ENCODE measurements around the gene GAL3ST2.
"Not testable (repeated sequence)": the region's sequence is repeated elsewhere in the genome, so short reads cannot be mapped to it uniquely, and the experiment has no call there.

Gene GAL3ST2

GRCh38 chr2:241745276-241745675 is 31.3 kb upstream of the GAL3ST2 start:
- in situ Hi-C loops (cut with MboI; ENCODE audit: low sequenced_read_pairs), result no loop called here

- in situ Hi-C loops (cut with MboI; ENCODE audit: low sequenced_read_pairs), result no loop called here
These were observed 30.5 kb upstream of the GAL3ST2 start for GRCh38 chr2:241746084-241746483.

- in situ Hi-C loops (cut with MboI; ENCODE audit: low sequenced_read_pairs), result no loop called here
These were observed 28.0 kb upstream of the GAL3ST2 start for GRCh38 chr2:241748468-241749256.

- in situ Hi-C loops (cut with MboI; ENCODE audit: low sequenced_read_pairs), result no loop called here
These were observed 26.4 kb upstream of the GAL3ST2 start for GRCh38 chr2:241750076-241750840.

- in situ Hi-C loops (cut with MboI; ENCODE audit: low sequenced_read_pairs), result no loop called here
These were observed 25.5 kb upstream of the GAL3ST2 start for GRCh38 chr2:241751152-241751551.

GRCh38 chr2:241751776-241752175 is 24.8 kb upstream of the GAL3ST2 start:
- in situ Hi-C loops (cut with MboI; ENCODE audit: low sequenced_read_pairs), result no loop called here

GRCh38 chr2:241752253-241752652 is 24.4 kb upstream of the GAL3ST2 start:
- in situ Hi-C loops (cut with MboI; ENCODE audit: low sequenced_read_pairs), result no loop called here

- in situ Hi-C loops (cut with MboI; ENCODE audit: low sequenced_read_pairs), result no loop called here
These were observed 23.8 kb upstream of the GAL3ST2 start for GRCh38 chr2:241752689-241753276.

- in situ Hi-C loops (cut with MboI; ENCODE audit: low sequenced_read_pairs), result no loop called here
These were observed 23.1 kb upstream of the GAL3ST2 start for GRCh38 chr2:241753493-241753892.

- in situ Hi-C loops (cut with MboI; ENCODE audit: low sequenced_read_pairs), result no loop called here
These were observed 22.6 kb upstream of the GAL3ST2 start for GRCh38 chr2:241754042-241754441.

- in situ Hi-C loops (cut with MboI; ENCODE audit: low sequenced_read_pairs), result no loop called here
These were observed 21.5 kb upstream of the GAL3ST2 start for GRCh38 chr2:241755166-241755565.

- in situ Hi-C loops (cut with MboI; ENCODE audit: low sequenced_read_pairs), result no loop called here
These were observed 20.8 kb upstream of the GAL3ST2 start for GRCh38 chr2:241755777-241756176.

GRCh38 chr2:241759067-241759807 is 17.4 kb upstream of the GAL3ST2 start:
- in situ Hi-C loops (cut with MboI; ENCODE audit: low sequenced_read_pairs), result no loop called here

- in situ Hi-C loops (cut with MboI; ENCODE audit: low sequenced_read_pairs), result not testable (repeated sequence)
These were observed 16.7 kb upstream of the GAL3ST2 start for GRCh38 chr2:241759893-241760292.

- in situ Hi-C loops (cut with MboI; ENCODE audit: low sequenced_read_pairs), result no loop called here
These were observed 16.3 kb upstream of the GAL3ST2 start for GRCh38 chr2:241760301-241760771.

- in situ Hi-C loops (cut with MboI; ENCODE audit: low sequenced_read_pairs), result no loop called here
These were observed 14.2 kb upstream of the GAL3ST2 start for GRCh38 chr2:241762321-241762932.

- in situ Hi-C loops (cut with MboI; ENCODE audit: low sequenced_read_pairs), result no loop called here
These were observed 13.7 kb upstream of the GAL3ST2 start for GRCh38 chr2:241762933-241763369.

GRCh38 chr2:241763551-241764274 is 12.9 kb upstream of the GAL3ST2 start:
- in situ Hi-C loops (cut with MboI; ENCODE audit: low sequenced_read_pairs), result no loop called here

GRCh38 chr2:241764275-241765241 is 12.1 kb upstream of the GAL3ST2 start:
- in situ Hi-C loops (cut with MboI; ENCODE audit: low sequenced_read_pairs), result no loop called here
